Measurements from ENCODE around the gene SUPT3H. TPM values are rescaled to one million over a fixed set of nuclear protein-coding genes. Genes with fewer than 3 reads are reported as not detected.

SUPT3H gene
- total and polyA plus RNA-seq, 5 donors = 3.1 to 4.5 (median 4.1) TPM

DNA sequence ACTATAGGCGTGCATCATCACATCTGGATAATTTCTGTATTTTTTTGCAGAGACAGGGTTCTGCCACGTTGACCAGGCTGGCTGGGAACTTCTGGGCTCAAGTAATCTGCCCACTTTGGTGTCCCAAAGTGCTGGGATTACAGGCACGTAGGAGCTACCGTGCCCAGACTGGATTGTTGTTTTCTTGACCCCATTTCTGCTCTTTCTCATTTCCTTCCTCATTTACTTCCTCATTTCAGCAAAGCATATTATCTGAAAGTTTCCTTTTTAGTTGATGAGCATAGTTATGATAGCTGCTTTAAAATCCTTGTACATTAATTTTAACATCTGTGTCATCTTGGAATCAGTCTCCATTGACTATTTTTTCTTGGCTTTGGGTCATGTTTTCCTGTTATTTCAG is 350.6 kb downstream of the SUPT3H start:
- ATAC-seq (no peak), DNase-seq (no peak)
- Histone ChIP-seq H3K27ac (ENCODE audit: low read length) (no peak overlapping the region), H3K4me3 (ENCODE audit: low read length) (no peak overlapping the region), H3K9me3 (ENCODE audit: control insufficient read depth, low read length) (no peaks in the 10 kb centered on the region), H3K4me1 (ENCODE audit: control insufficient read depth, insufficient read depth, low read length) (no peaks in the 10 kb centered on the region), H3K27me3 (ENCODE audit: control insufficient read depth, insufficient read depth) (no peaks in the 10 kb centered on the region)
- WGBS = 73% methylated on average over 4 of the region's 4 CpGs
- intact Hi-C loops (cut with DNase I) = no loop called here

DNA sequence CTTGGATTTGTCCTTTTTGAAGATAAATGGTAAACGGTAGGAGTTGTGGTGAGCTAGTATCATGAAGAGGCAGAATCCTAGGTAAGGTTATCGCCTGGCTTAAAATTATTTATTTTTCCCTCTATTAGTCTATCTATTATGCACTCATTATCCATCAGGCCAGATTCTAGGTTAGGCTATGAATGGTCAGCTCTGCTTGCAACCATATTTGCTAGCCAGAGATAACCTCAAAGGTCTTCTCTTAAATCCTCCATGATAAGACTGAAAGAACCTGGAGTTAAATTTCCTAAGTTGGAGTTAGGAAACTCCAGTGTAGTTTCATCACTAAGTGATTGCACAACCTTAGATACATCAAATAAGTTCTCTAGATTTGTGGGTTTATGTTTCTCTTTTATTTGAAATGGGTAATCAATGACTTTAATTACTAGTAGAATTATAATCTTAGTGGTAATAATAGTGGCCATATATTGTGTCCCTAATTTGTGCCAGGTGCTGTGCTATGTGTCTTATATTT is 351.7 kb downstream of the SUPT3H start:
- DNase-seq (no peak), ATAC-seq (no peak)
- H3K4me1 ChIP-seq (ENCODE audit: control insufficient read depth, insufficient read depth, low read length) = no peaks in the 10 kb centered on the region
- intact Hi-C loops (cut with DNase I) = no loop called here
- 90% methylated on average over 2 of the region's 2 CpGs for WGBS
- H3K27ac ChIP-seq (ENCODE audit: low read length) = no peak overlapping the region
- no peaks in the 10 kb centered on the region for H3K9me3 ChIP-seq (ENCODE audit: control insufficient read depth, low read length)
- no peaks in the 10 kb centered on the region for H3K27me3 ChIP-seq (ENCODE audit: control insufficient read depth, insufficient read depth)
- no peak overlapping the region for H3K4me3 ChIP-seq (ENCODE audit: low read length)

DNA sequence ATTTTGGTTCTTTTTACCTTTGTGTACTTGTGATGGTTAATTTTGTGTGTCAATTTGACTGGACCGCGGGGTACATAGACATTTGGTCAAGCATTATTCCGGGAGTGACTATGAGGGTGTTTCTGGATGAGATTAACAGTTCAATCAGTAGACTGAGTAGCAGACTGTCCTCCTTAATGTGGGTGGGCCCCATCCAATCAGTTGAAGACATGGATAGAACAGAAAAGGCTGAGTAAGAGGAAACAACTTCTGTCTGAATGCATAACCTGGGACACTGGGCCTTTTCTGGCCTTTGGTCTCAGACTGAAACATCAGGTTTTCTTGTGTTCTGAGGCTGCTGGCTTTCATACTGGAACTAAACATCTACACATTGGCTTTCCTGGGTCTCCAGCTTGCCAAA is 353.1 kb downstream of the SUPT3H start:
- ATAC-seq = no peak
- no peaks in the 10 kb centered on the region for H3K4me1 ChIP-seq (ENCODE audit: control insufficient read depth, insufficient read depth, low read length)
- no peaks in the 10 kb centered on the region for H3K9me3 ChIP-seq (ENCODE audit: control insufficient read depth, low read length)
- 97% methylated on average over 3 of the region's 3 CpGs for WGBS
- intact Hi-C loops (cut with DNase I) = no loop called here
- H3K4me3 ChIP-seq (ENCODE audit: low read length) = no peak overlapping the region
- H3K27ac ChIP-seq (ENCODE audit: low read length) = no peak overlapping the region
- H3K27me3 ChIP-seq (ENCODE audit: control insufficient read depth, insufficient read depth) = no peaks in the 10 kb centered on the region
- DNase-seq = no peak

DNA sequence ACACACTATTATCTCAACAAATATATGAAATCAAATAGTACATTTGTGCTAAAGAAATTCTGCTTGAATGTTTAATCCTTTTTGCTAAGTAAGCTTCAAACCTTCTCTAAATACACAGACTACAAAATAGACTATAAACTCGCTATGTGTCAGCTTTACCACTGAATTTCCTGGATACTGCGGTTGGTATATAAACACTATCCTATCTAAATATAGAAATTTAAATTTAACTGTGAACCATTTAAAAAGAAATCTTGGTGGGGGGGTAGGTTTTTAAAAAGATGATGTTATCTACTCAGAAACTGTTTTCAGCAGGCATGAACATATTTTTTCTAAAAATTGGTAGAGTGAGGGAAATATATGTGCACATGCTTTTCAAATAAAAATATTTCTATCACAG is 356.1 kb downstream of the SUPT3H start:
- Histone ChIP-seq H3K27me3 (ENCODE audit: control insufficient read depth, insufficient read depth) (no peaks in the 10 kb centered on the region), H3K4me1 (ENCODE audit: control insufficient read depth, insufficient read depth, low read length) (no peaks in the 10 kb centered on the region), H3K27ac (ENCODE audit: low read length) (no peak overlapping the region), H3K4me3 (ENCODE audit: low read length) (no peak overlapping the region), H3K9me3 (ENCODE audit: control insufficient read depth, low read length) (no peaks in the 10 kb centered on the region)
- DNase-seq = no peak
- intact Hi-C loops (cut with DNase I) = no loop called here
- 33% methylated on average over 2 of the region's 2 CpGs for WGBS
- no peak for ATAC-seq

DNA sequence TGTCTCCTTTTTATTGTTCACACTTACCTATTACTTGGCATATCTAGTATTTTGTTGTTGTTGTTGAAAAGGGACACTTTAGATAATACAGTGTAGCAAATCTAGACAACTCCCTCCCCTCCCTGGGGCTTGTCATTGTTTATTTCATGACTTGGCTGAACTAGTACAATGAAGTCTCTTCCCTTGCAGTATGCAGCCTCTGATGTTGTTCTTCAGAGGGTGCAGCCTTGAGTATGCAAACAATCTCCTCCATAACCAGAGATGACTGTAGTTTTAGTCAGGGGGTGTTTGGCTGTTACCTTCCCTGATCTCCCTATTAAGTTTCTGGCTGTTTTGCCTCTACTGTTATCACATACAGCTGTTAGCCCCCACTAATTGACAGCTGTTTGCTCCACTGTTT is 365.0 kb downstream of the SUPT3H start:
- Histone ChIP-seq H3K4me3 (ENCODE audit: low read length) (no peak overlapping the region), H3K4me1 (ENCODE audit: control insufficient read depth, insufficient read depth, low read length) (no peaks in the 10 kb centered on the region), H3K9me3 (ENCODE audit: control insufficient read depth, low read length) (no peaks in the 10 kb centered on the region), H3K27ac (ENCODE audit: low read length) (no peak overlapping the region), H3K27me3 (ENCODE audit: control insufficient read depth, insufficient read depth) (no peaks in the 10 kb centered on the region)
- no peak for DNase-seq
- ATAC-seq = no peak
- intact Hi-C loops (cut with DNase I) = no loop called here

DNA sequence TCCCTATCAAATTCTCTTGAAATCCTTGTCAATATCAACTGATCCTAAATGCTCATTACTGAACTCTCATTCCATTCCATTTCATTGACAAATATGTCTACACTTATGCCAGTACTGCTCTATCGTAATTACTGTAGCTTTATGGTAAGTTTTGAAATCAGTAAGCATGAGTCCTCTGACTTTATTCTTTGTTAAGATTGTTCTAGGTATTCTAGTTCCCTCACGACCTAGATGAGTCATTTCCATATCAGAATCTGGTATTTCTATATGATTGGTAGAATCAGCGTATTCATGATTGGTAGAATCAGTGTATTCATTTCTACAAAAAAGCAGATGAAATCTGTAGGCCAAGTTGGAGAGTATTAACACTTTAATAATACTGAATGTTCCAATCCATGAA is 368.2 kb downstream of the SUPT3H start:
- WGBS = 92% methylated on average over 3 of the region's 3 CpGs
- Histone ChIP-seq H3K9me3 (ENCODE audit: control insufficient read depth, low read length) (no peaks in the 10 kb centered on the region), H3K4me3 (ENCODE audit: low read length) (no peak overlapping the region), H3K4me1 (ENCODE audit: control insufficient read depth, insufficient read depth, low read length) (no peaks in the 10 kb centered on the region), H3K27me3 (ENCODE audit: control insufficient read depth, insufficient read depth) (no peaks in the 10 kb centered on the region), H3K27ac (ENCODE audit: low read length) (no peak overlapping the region)
- DNase-seq (no peak), ATAC-seq (no peak)
- intact Hi-C loops (cut with DNase I) = no loop called here

DNA sequence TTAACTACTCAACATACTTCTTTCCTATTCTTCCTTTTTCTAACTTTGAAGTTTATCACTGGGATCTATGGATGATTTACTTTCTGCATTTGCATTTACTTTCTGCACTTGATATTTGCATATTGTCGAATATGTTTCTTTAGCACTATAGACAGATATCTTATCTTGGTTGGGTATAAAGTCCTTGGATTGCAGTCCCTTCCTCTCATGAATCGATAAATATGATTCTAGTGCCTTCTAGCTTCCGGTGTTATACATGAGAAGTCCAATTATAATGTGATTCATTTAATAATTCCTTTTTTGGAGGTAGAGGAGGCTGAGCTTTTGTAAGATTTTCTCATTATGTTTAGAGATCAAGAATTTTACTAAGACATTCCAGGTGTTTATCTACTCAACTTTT is 370.8 kb downstream of the SUPT3H start:
- WGBS = 90% methylated on average over 3 of the region's 3 CpGs
- Histone ChIP-seq H3K27ac (ENCODE audit: low read length) (no peak overlapping the region), H3K4me3 (ENCODE audit: low read length) (no peak overlapping the region), H3K27me3 (ENCODE audit: control insufficient read depth, insufficient read depth) (no peaks in the 10 kb centered on the region), H3K4me1 (ENCODE audit: control insufficient read depth, insufficient read depth, low read length) (no peaks in the 10 kb centered on the region), H3K9me3 (ENCODE audit: control insufficient read depth, low read length) (no peaks in the 10 kb centered on the region)
- intact Hi-C loops (cut with DNase I) = no loop called here
- ATAC-seq = no peak
- no peak for DNase-seq

DNA sequence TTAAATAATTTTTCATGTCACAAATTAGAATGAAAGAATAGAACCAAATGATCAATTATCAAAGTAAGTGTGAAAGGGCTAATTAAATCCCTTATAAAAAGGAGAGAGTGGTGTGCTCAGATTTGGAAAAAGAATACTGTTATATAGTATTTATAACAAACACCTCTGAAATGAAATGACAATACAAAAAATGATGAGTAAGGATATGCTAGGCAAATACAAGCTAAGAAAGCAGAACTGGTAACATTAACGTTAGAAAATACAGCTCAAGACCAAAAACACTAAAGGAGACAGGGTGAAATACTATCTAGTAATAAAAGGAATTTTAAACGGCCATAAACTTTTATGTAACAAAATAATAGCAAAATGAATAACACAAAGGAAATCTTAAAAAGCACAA is 373.8 kb downstream of the SUPT3H start:
- Histone ChIP-seq H3K27me3 (ENCODE audit: control insufficient read depth, insufficient read depth) (no peaks in the 10 kb centered on the region), H3K4me3 (ENCODE audit: low read length) (no peak overlapping the region), H3K4me1 (ENCODE audit: control insufficient read depth, insufficient read depth, low read length) (no peaks in the 10 kb centered on the region), H3K9me3 (ENCODE audit: control insufficient read depth, low read length) (no peaks in the 10 kb centered on the region), H3K27ac (ENCODE audit: low read length) (no peak overlapping the region)
- ATAC-seq (no peak), DNase-seq (no peak)
- intact Hi-C loops (cut with DNase I) = no loop called here
- WGBS = 49% methylated on average over 2 of the region's 2 CpGs

DNA sequence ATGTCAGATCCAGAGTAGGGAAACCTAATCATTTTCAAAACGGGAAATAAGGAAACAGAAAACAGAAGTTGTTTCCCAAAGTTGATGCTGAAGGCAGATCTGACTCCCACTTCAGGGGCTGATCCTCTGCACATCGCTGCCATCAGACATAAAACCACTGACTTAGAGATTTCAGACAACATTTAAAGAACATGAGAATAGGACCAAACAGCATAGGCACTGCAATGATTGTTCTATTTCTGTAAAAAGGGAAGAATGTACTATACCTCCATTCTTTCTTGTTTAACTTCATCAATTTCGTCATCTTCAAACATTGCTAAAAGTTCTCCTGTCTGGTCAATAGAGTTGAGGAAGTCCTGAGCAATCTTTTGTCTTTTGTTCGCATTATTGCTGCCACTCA is 374.3 kb downstream of the SUPT3H start:
- Histone ChIP-seq H3K9me3 (ENCODE audit: control insufficient read depth, low read length) (no peaks in the 10 kb centered on the region), H3K4me1 (ENCODE audit: control insufficient read depth, insufficient read depth, low read length) (no peaks in the 10 kb centered on the region), H3K27ac (ENCODE audit: low read length) (no peak overlapping the region), H3K4me3 (ENCODE audit: low read length) (no peak overlapping the region), H3K27me3 (ENCODE audit: control insufficient read depth, insufficient read depth) (no peaks in the 10 kb centered on the region)
- ATAC-seq (no peak), DNase-seq (no peak)
- intact Hi-C loops (cut with DNase I) = no loop called here
- 81% methylated on average over 4 of the region's 4 CpGs for WGBS

DNA sequence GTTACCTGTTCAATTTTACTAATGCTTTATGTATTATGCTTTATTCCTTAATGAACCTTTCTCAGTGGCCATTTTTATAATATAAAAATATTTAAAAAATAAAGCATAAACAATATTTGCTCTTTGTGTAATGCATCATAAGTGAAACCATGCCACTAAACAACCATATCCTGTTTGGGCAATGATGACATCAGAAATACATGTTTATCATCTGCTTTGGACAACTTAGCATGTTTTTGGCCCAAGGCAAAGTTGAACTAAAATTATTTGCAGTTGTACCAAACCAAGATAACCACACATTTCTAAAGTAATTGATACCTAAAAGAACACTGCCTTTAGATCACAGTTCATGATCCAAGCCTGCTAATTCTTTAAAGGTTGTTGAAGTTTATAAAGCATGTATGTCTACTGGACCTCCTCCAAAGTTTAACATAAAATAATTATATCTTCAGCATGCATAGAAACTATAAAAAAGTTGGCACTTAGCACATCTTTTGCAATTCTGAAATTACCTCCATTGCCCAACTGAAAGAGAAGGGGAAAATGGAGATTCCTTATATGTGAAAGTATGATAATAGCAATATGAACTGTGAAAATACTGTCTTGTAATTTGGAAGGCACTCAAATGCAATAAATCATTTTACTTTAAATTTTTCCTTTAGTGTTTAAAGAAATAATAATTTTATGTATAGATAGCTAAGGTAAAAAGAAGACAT is 375.2 kb downstream of the SUPT3H start:
- intact Hi-C loops (cut with DNase I) = no loop called here
- H3K4me1 ChIP-seq (ENCODE audit: control insufficient read depth, insufficient read depth, low read length) = no peaks in the 10 kb centered on the region
- no peak for ATAC-seq
- H3K4me3 ChIP-seq (ENCODE audit: low read length) = no peak overlapping the region
- no peak for DNase-seq
- H3K27me3 ChIP-seq (ENCODE audit: control insufficient read depth, insufficient read depth) = no peaks in the 10 kb centered on the region
- no peak overlapping the region for H3K27ac ChIP-seq (ENCODE audit: low read length)
- no peaks in the 10 kb centered on the region for H3K9me3 ChIP-seq (ENCODE audit: control insufficient read depth, low read length)

DNA sequence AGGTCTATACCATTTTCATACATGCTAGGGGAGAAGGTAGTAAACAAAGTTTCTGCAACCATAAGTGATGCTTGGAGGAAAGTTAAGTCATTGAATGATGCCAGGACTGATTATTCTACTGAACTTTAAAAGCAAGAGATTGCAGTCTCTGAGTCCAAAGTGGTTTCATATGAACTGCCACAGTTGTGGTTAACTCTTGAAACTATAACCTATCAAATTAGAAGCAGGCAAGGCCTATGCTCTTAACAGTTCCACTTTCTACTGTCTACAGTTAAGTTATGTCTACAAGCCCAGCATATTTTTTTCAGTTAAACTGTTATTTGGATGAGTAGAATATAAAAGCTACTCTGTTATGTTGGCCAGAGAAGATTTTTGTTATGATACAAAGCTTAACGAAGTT is 376.1 kb downstream of the SUPT3H start:
- Histone ChIP-seq H3K27me3 (ENCODE audit: control insufficient read depth, insufficient read depth) (no peaks in the 10 kb centered on the region), H3K4me1 (ENCODE audit: control insufficient read depth, insufficient read depth, low read length) (no peaks in the 10 kb centered on the region), H3K9me3 (ENCODE audit: control insufficient read depth, low read length) (no peaks in the 10 kb centered on the region), H3K4me3 (ENCODE audit: low read length) (no peak overlapping the region), H3K27ac (ENCODE audit: low read length) (no peak overlapping the region)
- WGBS = 83% methylated on average over 1 of the region's 1 CpG
- ATAC-seq (no peak), DNase-seq (no peak)
- intact Hi-C loops (cut with DNase I) = no loop called here

DNA sequence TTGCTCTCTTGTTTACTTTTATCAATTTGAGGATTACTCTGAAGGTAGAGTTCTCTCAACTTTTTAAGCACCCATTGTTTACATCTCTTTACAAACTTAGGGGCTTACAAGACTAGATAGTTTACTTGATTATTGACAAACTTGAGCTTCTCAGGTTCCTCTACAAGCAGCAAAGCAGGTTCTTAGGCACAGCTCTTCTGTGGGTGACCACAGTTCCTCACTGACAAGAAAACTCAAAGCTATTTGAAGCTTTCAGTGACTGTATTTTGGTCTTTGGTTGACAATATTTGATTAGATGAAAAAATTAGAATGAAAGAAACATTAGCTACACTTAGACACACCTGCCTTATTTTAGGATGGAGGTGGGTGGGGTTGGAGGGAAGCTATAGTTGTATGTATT is 376.9 kb downstream of the SUPT3H start:
- no peaks in the 10 kb centered on the region for H3K27me3 ChIP-seq (ENCODE audit: control insufficient read depth, insufficient read depth)
- H3K4me3 ChIP-seq (ENCODE audit: low read length) = no peak overlapping the region
- ATAC-seq (no peak), DNase-seq (no peak)
- no peaks in the 10 kb centered on the region for H3K4me1 ChIP-seq (ENCODE audit: control insufficient read depth, insufficient read depth, low read length)
- no peak overlapping the region for H3K27ac ChIP-seq (ENCODE audit: low read length)
- intact Hi-C loops (cut with DNase I) = no loop called here
- H3K9me3 ChIP-seq (ENCODE audit: control insufficient read depth, low read length) = no peaks in the 10 kb centered on the region
